ENCODE measurements around the gene C1QTNF6. TPM values are rescaled to one million over a fixed set of nuclear protein-coding genes. Genes with fewer than 3 reads are reported as not detected.

C1QTNF6 gene
- total RNA-seq, 1 experiment from 2014 or later = 15.2 TPM

- TF ChIP-seq, protein P1, sequence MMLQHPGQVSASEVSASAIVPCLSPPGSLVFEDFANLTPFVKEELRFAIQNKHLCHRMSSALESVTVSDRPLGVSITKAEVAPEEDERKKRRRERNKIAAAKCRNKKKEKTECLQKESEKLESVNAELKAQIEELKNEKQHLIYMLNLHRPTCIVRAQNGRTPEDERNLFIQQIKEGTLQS (IDR thresholded peaks at IDR 0.05) = no peak
- TF ChIP-seq JUND (IDR thresholded peaks at IDR 0.05) (no peak), CEBPB (IDR thresholded peaks at IDR 0.05; ENCODE audit: low read depth) (no peak), SP1 (IDR thresholded peaks at IDR 0.05; ENCODE audit: low read depth) (no peak), EZH2phosphoT487 (IDR thresholded peaks at IDR 0.05; ENCODE audit: borderline replicate concordance) (no peak), ELF1 (IDR thresholded peaks at IDR 0.05; ENCODE audit: borderline replicate concordance, low read depth) (no peak), EGR1 (IDR thresholded peaks at IDR 0.05; ENCODE audit: low read depth) (no peak)
- Histone ChIP-seq H3K9ac (ENCODE audit: low read length) (no peak overlapping the region), H2AFZ (ENCODE audit: low read depth, low read length, poor library complexity, severe bottlenecking) (no peak overlapping the region), H4K20me1 (ENCODE audit: insufficient read depth) (no peaks in the 10 kb centered on the region), H3K27ac (ENCODE audit: low read depth, low read length) (no peak overlapping the region), H3K4me2 (ENCODE audit: low read length) (no peak overlapping the region), H3K27me3 (ENCODE audit: insufficient read depth, low read length) (no peaks in the 10 kb centered on the region), H3K4me3 (replicated peaks in 1 of 2; ENCODE audit: low read depth in 1 of 2, low read length in 2 of 2) (no peak overlapping the region), H3K9me3 (ENCODE audit: control insufficient read depth in 1 of 2, insufficient read depth in 1 of 2, low read depth in 1 of 2, low read length in 2 of 2) (peaks cover 0 to 6% of the 10 kb centered on the region in 2 experiments; a peak in 1 of 4 replicates), H3K79me2 (ENCODE audit: insufficient read depth, low read length) (no peaks in the 10 kb centered on the region), H3K36me3 (ENCODE audit: control insufficient read depth in 1 of 2, insufficient read depth in 2 of 2, low read length in 2 of 2) (peaks cover 0 to 7% of the 10 kb centered on the region in 2 experiments; a peak in 1 of 4 replicates), H3K9me2 (ENCODE audit: insufficient read depth) (no peaks in the 10 kb centered on the region), H3K4me1 (ENCODE audit: control insufficient read depth in 1 of 2, insufficient read depth in 2 of 2, low read length in 2 of 2) (peaks cover 0 to 6% of the 10 kb centered on the region in 2 experiments; a peak in 2 of 4 replicates)
- ChIA-PET RAD21 (ENCODE audit: low non-redundant PET in 1 of 2, low total read pairs in 2 of 2, uncharacterized antibody in 2 of 2, unreplicated experiment in 2 of 2) (no interaction called here), POLR2A (no interaction called here), CTCF (no interaction called here)
- no peak for ATAC-seq
- BruUV-seq (replicated peaks) = no TSS peak
- intact Hi-C loops (cut with micrococcal nuclease) = no loop called here
- DNase-seq (ENCODE audit: low read depth, low spot score) = no peak
Observed at GRCh38 chr22:37222440-37222971, 34.5 kb upstream of the C1QTNF6 start.

DNA sequence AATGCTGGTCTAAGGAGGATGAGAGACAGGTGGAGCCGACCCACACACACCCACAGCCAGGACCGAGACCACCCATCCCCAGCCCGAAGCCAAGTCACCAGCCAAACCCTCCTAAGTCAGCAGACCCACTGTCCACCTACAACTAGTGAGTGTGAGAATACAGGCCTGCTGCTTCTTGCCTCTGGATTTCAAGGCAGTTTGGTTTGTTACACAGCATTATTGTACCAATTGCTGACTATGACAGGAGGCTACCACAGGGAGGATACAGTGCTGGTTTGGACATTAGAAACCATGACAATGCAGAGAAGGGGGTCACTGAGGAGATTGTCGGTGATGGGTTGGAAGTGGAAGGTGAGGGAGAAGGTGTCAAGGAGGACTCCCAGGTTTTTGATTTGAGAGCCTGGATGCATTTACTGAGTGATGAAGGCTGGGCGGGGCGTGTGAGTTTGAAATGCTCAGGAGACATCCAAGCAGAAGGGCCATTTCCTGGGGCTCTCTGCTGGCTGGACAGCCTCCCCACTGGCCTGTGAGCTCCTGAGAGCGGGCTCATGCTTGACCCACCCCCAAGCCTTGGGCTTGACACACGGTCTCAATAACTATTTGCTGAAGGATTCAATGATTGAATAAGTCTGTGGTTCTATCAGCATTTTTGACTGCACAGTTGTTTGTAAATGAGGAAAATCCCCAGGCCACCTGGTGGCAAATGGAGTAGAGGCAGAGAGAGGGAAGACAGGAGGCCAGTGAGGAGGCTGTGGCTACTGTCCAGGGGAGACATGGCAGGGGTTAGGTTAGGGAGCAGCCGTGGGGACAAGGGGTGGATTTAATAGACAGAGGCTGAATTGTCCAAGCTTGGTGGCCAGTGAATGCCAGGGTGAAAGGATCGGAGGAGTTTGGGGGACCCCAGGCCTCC lies 33.6 kb upstream of the C1QTNF6 start:
- Histone ChIP-seq H3K4me2 (ENCODE audit: low read length) (no peak overlapping the region), H3K27ac (ENCODE audit: low read depth, low read length) (no peak overlapping the region), H3K4me3 (replicated peaks in 1 of 2; ENCODE audit: low read depth in 1 of 2, low read length in 2 of 2) (no peak overlapping the region), H3K9me2 (ENCODE audit: insufficient read depth) (no peaks in the 10 kb centered on the region), H3K27me3 (ENCODE audit: insufficient read depth, low read length) (no peaks in the 10 kb centered on the region), H3K9me3 (ENCODE audit: control insufficient read depth in 1 of 2, insufficient read depth in 1 of 2, low read depth in 1 of 2, low read length in 2 of 2) (peaks cover 0 to 6% of the 10 kb centered on the region in 2 experiments; a peak in 1 of 4 replicates), H3K79me2 (ENCODE audit: insufficient read depth, low read length) (no peaks in the 10 kb centered on the region), H3K4me1 (ENCODE audit: control insufficient read depth in 1 of 2, insufficient read depth in 2 of 2, low read length in 2 of 2) (peaks cover 0 to 5% of the 10 kb centered on the region in 2 experiments; a peak in 2 of 4 replicates), H3K9ac (ENCODE audit: low read length) (no peak overlapping the region), H3K36me3 (ENCODE audit: control insufficient read depth in 1 of 2, insufficient read depth in 2 of 2, low read length in 2 of 2) (peaks cover 0 to 7% of the 10 kb centered on the region in 2 experiments; a peak in 1 of 4 replicates), H4K20me1 (ENCODE audit: insufficient read depth) (no peaks in the 10 kb centered on the region), H2AFZ (ENCODE audit: low read depth, low read length, poor library complexity, severe bottlenecking) (no peak overlapping the region)
- POLR2A ChIA-PET = no interaction called here
- CTCF ChIA-PET = no interaction called here
- TF ChIP-seq CEBPB (IDR thresholded peaks at IDR 0.05; ENCODE audit: low read depth) = no peak
- no peak for TF ChIP-seq JUND (IDR thresholded peaks at IDR 0.05)
- no peak for TF ChIP-seq EZH2phosphoT487 (IDR thresholded peaks at IDR 0.05; ENCODE audit: borderline replicate concordance)
- TF ChIP-seq, protein P2, sequence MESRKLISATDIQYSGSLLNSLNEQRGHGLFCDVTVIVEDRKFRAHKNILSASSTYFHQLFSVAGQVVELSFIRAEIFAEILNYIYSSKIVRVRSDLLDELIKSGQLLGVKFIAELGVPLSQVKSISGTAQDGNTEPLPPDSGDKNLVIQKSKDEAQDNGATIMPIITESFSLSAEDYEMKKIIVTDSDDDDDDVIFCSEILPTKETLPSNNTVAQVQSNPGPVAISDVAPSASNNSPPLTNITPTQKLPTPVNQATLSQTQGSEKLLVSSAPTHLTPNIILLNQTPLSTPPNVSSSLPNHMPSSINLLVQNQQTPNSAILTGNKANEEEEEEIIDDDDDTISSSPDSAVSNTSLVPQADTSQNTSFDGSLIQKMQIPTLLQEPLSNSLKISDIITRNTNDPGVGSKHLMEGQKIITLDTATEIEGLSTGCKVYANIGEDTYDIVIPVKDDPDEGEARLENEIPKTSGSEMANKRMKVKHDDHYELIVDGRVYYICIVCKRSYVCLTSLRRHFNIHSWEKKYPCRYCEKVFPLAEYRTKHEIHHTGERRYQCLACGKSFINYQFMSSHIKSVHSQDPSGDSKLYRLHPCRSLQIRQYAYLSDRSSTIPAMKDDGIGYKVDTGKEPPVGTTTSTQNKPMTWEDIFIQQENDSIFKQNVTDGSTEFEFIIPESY (IDR thresholded peaks at IDR 0.05; ENCODE audit: extremely low read depth, insufficient replicate concordance, low read length) = no peak
- TF ChIP-seq YY1 (IDR thresholded peaks at IDR 0.05; ENCODE audit: extremely low read depth, insufficient replicate concordance, low read depth, low read length) = no peak
- no peak for TF ChIP-seq POLR2A (IDR thresholded peaks at IDR 0.05; ENCODE audit: borderline replicate concordance, extremely low read depth, insufficient read depth, insufficient read length)
- no peak for TF ChIP-seq SIN3A (IDR thresholded peaks at IDR 0.05; ENCODE audit: low read depth)
- TF ChIP-seq REST (IDR thresholded peaks at IDR 0.05; ENCODE audit: low read depth) = no peak
- no peak for TF ChIP-seq ZFX (IDR thresholded peaks at IDR 0.05)
- intact Hi-C loops (cut with micrococcal nuclease) = no loop called here
- ATAC-seq = no peak
- no TSS peak for BruUV-seq (replicated peaks)
- RAD21 ChIA-PET (ENCODE audit: low non-redundant PET in 1 of 2, low total read pairs in 2 of 2, uncharacterized antibody in 2 of 2, unreplicated experiment in 2 of 2) = no interaction called here
- no peak for DNase-seq (ENCODE audit: low read depth, low spot score)

Measured in HCT116 (cell line).